OCI-LY1 (cell line): ENCODE results near the gene IRF2BP2.

Experiments used
- H2AFZ ChIP-seq: fragments of 200-600 bp; sonication (generic), shearing (Covaris generic); 2 replicates; pipeline ENCODE4 v1.6.0; 2014; ENCODE audit warnings: antibody characterized with exemption, mild to moderate bottlenecking, low read length
- H3F3A ChIP-seq: fragments of 200-600 bp; sonication (generic), shearing (Covaris generic); 2 replicates; pipeline ENCODE4 v1.6.0; 2014; ENCODE audit warnings: mild to moderate bottlenecking, antibody characterized with exemption, low read length, moderate library complexity; ENCODE audit not compliant: insufficient read depth
- H3K27ac ChIP-seq: fragments of 200-600 bp; sonication (generic); 2 replicates; pipeline ENCODE4 v1.5.1; 2014; ENCODE audit warnings: low read length, mixed run types, mild to moderate bottlenecking, low read depth; ENCODE audit not compliant: poor library complexity, severe bottlenecking
- H3K27me3 ChIP-seq: fragments of 200-600 bp; sonication (generic); 2 replicates; pipeline ENCODE4 v1.6.0; 2014; ENCODE audit warnings: antibody characterized with exemption, mild to moderate bottlenecking, low read length, moderate library complexity; ENCODE audit not compliant: insufficient read depth
- H3K36me3 ChIP-seq: fragments of 200-600 bp; sonication (generic); 2 replicates; pipeline ENCODE4 v1.6.1; 2014; ENCODE audit warnings: mild to moderate bottlenecking, antibody characterized with exemption, low read length, moderate library complexity, mixed read lengths; ENCODE audit not compliant: insufficient read depth
- H3K4me1 ChIP-seq: fragments of 200-600 bp; sonication (generic); 2 replicates; pipeline ENCODE4 v1.5.1; 2014; ENCODE audit warnings: mild to moderate bottlenecking, low read length, moderate library complexity; ENCODE audit not compliant: insufficient read depth, severe bottlenecking
- H3K4me2 ChIP-seq: fragments of 200-600 bp; sonication (generic), shearing (Covaris generic); 2 replicates; pipeline ENCODE4 v1.6.1; 2014; ENCODE audit warnings: low read length
- H3K4me3 ChIP-seq: fragments of 200-600 bp; sonication (generic); 2 replicates; pipeline ENCODE4 v1.5.1; 2014; ENCODE audit warnings: low read length, low read depth, mild to moderate bottlenecking, mixed read lengths; ENCODE audit not compliant: poor library complexity, severe bottlenecking
- H3K79me2 ChIP-seq: fragments of 200-600 bp; shearing (Covaris generic); 2 replicates; pipeline ENCODE4 v1.6.1; 2016; ENCODE audit warnings: mixed run types, low read length, mixed read lengths; ENCODE audit not compliant: insufficient read depth
- H3K9ac ChIP-seq: fragments of 200-600 bp; sonication (generic), shearing (Covaris generic); 2 replicates; pipeline ENCODE4 v1.6.1; 2014; ENCODE audit warnings: mild to moderate bottlenecking, low read length, mixed read lengths
- H3K9me2 ChIP-seq: fragments of 200-600 bp; sonication (generic), shearing (Covaris generic); 2 replicates; pipeline ENCODE4 v1.6.1; 2014; ENCODE audit warnings: low read depth, mild to moderate bottlenecking, low read length, mixed read lengths
- H3K9me3 ChIP-seq: fragments of 200-600 bp; shearing (Covaris generic); 2 replicates; pipeline ENCODE4 v1.6.1; 2014; ENCODE audit warnings: low read length, mixed read lengths
- H4K20me1 ChIP-seq: fragments of 200-600 bp; sonication (generic), shearing (Covaris generic); 2 replicates; pipeline ENCODE4 v1.6.0; 2016; ENCODE audit warnings: mild to moderate bottlenecking, low read length; ENCODE audit not compliant: insufficient read depth
- CTCF ChIP-seq: fragments of 200-600 bp; sonication (generic), shearing (Covaris generic); IDR thresholded peaks from 2 replicates; pipeline ENCODE4 v1.5.1; 2017; ENCODE audit warnings: mild to moderate bottlenecking, antibody characterized with exemption, low read length, moderate library complexity, mixed read lengths
- EZH2 ChIP-seq: fragments of 200-600 bp; sonication (generic), shearing (Covaris generic); IDR thresholded peaks from 2 replicates; pipeline ENCODE4 v1.8.0; 2017; ENCODE audit warnings: borderline replicate concordance, mixed run types, mild to moderate bottlenecking, antibody characterized with exemption, low read length, moderate library complexity, mixed read lengths

The IRF2BP2 gene

GRCh38 chr1:234592240-234592639, 17.7 kb downstream of the IRF2BP2 start:
- H3K4me1 ChIP-seq: no peaks in the 10 kb centered on the region
- H3K9me3 ChIP-seq: 0 out of 2 replicates have a peak, but pooled peaks cover under 1% of the 10 kb centered on the region
- no peak overlapping the region for H3K9ac ChIP-seq
- H3K27ac ChIP-seq: no peak overlapping the region
- no peaks in the 10 kb centered on the region for H3K79me2 ChIP-seq
- H3K27me3 ChIP-seq: no peaks in the 10 kb centered on the region
- no peak overlapping the region for H3K4me3 ChIP-seq
- no peak overlapping the region for H2AFZ ChIP-seq
- no peaks in the 10 kb centered on the region for H3K36me3 ChIP-seq
- no peaks in the 10 kb centered on the region for H4K20me1 ChIP-seq
- TF ChIP-seq CTCF (no peak), EZH2 (no peak)
- H3F3A ChIP-seq: no peaks in the 10 kb centered on the region
- no peaks in the 10 kb centered on the region for H3K9me2 ChIP-seq
- no peak overlapping the region for H3K4me2 ChIP-seq

GRCh38 chr1:234591131-234591530, 18.8 kb downstream of the IRF2BP2 start:
- Histone ChIP-seq H3K9me2 (no peaks in the 10 kb centered on the region), H3K27me3 (no peaks in the 10 kb centered on the region), H4K20me1 (no peaks in the 10 kb centered on the region), H3F3A (no peaks in the 10 kb centered on the region), H3K4me3 (no peak overlapping the region), H2AFZ (no peak overlapping the region), H3K79me2 (no peaks in the 10 kb centered on the region), H3K27ac (no peak overlapping the region), H3K36me3 (no peaks in the 10 kb centered on the region), H3K9me3 (no peaks in the 10 kb centered on the region), H3K4me2 (no peak overlapping the region), H3K4me1 (no peaks in the 10 kb centered on the region), H3K9ac (no peak overlapping the region)
- TF ChIP-seq EZH2 (no peak), CTCF (no peak)

DNA sequence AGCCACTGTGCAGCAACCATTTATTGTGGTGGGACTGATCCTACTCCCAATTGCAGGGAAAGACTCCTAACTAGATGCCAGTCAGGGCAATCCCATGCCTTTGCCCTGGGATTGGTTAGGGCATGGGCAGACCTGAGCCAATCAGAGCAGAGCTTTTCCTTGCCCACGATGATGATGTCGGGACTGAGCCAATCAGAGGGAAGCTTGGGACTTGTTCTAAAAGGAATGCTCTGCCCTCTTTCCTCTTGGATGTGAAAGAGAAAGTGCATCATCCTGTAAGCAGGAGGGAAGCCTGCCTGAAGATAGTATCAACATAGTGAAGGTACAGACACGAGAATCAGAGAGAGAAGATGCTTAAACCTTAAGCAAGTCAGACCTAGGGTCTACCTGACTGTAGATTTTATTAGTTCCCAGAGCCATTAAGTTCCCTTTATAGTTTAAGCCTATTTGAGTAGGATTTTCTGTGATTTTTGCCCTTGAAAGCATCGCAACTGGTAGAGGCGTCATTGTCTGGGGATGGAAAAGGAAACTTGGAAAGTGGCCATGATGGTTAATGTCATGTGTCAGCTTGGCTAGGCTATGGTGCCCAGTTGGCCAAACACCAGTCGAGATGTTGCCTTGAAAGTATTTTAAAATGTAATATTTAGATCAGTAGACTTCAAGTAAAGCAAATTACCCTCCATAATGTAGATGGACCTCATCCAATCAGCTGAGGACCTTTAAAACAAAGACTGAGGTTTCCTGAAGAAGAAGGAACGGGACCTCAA, 19.9 kb downstream of the IRF2BP2 start:
- Histone ChIP-seq H3K9ac (no peak overlapping the region), H3K9me2 (no peaks in the 10 kb centered on the region), H3K79me2 (no peaks in the 10 kb centered on the region), H3K4me2 (no peak overlapping the region), H3K4me1 (no peaks in the 10 kb centered on the region), H3K36me3 (no peaks in the 10 kb centered on the region), H2AFZ (no peak overlapping the region), H3K27ac (no peak overlapping the region), H3F3A (no peaks in the 10 kb centered on the region), H3K27me3 (no peaks in the 10 kb centered on the region), H3K4me3 (no peak overlapping the region), H4K20me1 (no peaks in the 10 kb centered on the region), H3K9me3 (no peaks in the 10 kb centered on the region)
- no peak for TF ChIP-seq CTCF
- no peak for TF ChIP-seq EZH2
